ENCODE measurements around the gene ABCG8.

DNA sequence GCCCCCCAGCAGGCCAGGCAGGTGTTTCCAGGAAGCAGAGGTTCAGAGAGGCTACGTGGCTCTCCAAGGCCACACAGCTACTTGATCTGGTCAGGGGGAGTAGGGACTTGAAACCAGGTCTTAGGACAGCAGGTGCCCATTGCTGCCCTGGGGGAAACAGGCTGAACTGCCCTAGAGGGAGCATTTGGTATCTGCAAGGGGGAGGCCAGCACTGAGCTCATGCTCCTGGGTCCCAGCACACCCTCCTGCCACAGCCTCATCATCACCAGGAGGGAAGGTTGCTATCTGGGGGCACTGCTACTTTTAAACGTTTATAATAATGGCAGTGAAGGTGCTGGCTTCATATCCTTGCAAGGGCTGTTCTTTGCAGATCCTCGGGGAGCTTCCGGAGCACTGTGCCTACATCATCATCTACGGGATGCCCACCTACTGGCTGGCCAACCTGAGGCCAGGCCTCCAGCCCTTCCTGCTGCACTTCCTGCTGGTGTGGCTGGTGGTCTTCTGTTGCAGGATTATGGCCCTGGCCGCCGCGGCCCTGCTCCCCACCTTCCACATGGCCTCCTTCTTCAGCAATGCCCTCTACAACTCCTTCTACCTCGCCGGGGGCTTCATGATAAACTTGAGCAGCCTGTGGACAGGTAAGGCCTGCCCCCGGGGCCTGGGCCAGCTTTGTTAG is 36.1 kb downstream of the ABCG8 start:
- TF ChIP-seq ZC3H10 (CRISPR knock-in tag; IDR thresholded peaks at IDR 0.05) (no peak), ARNTL (CRISPR knock-in tag; IDR thresholded peaks at IDR 0.05; ENCODE audit: borderline replicate concordance, low read depth) (no peak), OSR1 (CRISPR knock-in tag; IDR thresholded peaks at IDR 0.05) (no peak), ZFP30 (CRISPR knock-in tag; IDR thresholded peaks at IDR 0.05) (no peak), SNAI2 (CRISPR knock-in tag; IDR thresholded peaks at IDR 0.05) (no peak)
- TF ChIP-seq, protein P1, sequence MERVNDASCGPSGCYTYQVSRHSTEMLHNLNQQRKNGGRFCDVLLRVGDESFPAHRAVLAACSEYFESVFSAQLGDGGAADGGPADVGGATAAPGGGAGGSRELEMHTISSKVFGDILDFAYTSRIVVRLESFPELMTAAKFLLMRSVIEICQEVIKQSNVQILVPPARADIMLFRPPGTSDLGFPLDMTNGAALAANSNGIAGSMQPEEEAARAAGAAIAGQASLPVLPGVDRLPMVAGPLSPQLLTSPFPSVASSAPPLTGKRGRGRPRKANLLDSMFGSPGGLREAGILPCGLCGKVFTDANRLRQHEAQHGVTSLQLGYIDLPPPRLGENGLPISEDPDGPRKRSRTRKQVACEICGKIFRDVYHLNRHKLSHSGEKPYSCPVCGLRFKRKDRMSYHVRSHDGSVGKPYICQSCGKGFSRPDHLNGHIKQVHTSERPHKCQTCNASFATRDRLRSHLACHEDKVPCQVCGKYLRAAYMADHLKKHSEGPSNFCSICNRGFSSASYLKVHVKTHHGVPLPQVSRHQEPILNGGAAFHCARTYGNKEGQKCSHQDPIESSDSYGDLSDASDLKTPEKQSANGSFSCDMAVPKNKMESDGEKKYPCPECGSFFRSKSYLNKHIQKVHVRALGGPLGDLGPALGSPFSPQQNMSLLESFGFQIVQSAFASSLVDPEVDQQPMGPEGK (CRISPR knock-in tag; IDR thresholded peaks at IDR 0.05; ENCODE audit: borderline replicate concordance): no peak
- TF ChIP-seq, protein P2, sequence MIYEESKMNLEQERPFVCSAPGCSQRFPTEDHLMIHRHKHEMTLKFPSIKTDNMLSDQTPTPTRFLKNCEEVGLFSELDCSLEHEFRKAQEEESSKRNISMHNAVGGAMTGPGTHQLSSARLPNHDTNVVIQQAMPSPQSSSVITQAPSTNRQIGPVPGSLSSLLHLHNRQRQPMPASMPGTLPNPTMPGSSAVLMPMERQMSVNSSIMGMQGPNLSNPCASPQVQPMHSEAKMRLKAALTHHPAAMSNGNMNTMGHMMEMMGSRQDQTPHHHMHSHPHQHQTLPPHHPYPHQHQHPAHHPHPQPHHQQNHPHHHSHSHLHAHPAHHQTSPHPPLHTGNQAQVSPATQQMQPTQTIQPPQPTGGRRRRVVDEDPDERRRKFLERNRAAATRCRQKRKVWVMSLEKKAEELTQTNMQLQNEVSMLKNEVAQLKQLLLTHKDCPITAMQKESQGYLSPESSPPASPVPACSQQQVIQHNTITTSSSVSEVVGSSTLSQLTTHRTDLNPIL (CRISPR knock-in tag; IDR thresholded peaks at IDR 0.05; ENCODE audit: low read depth): no peak
